HG03108 (cell line): ENCODE results near the gene CTNNA3.

Experiments used
- ATAC-seq: cut with Tn5 transposase; IDR thresholded peaks from one replicate; pipeline ENCODE4 v1.9.1; 2021; ENCODE audit warnings: moderate library complexity; ENCODE audit not compliant: unreplicated experiment

CTNNA3 gene

DNA sequence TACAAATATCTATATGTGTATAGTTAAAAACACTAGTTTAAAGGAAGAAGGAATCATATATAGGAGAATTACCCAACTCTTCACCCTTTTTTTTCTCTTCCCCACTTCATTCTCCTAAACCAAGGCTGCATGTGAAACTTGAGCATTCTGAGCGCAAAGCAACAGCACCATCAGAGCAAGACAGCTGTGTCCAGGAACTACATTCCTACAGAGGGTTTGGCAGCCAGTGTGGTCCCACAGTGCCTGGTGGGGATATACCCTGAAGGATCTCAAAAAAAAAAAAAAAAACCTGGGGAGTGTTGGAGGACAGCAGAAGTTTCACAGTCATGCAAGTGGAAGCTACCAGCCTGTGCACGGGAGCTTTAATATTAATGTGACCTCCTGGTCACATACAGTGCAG is 310.4 kb downstream of the CTNNA3 start:
- no peak for ATAC-seq

DNA sequence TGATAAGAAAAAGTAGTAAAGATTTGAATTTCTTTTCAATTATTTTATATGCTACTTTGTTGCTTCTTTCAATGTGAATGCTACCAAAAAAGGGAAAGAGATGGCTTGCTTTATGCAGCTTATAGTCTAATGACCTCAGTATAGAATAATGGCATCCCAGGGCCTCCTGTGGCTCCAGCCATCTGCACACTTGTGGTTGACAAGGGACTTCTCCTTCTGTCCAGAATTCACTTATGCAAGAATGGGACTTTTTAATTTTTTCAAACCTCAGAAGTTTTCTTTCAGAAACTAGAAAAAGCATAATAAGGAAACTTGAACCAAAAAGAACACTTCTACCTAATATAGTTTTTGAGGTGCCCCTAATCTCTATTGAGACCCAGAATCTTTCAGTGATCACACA is 310.9 kb downstream of the CTNNA3 start:
- no peak for ATAC-seq

DNA sequence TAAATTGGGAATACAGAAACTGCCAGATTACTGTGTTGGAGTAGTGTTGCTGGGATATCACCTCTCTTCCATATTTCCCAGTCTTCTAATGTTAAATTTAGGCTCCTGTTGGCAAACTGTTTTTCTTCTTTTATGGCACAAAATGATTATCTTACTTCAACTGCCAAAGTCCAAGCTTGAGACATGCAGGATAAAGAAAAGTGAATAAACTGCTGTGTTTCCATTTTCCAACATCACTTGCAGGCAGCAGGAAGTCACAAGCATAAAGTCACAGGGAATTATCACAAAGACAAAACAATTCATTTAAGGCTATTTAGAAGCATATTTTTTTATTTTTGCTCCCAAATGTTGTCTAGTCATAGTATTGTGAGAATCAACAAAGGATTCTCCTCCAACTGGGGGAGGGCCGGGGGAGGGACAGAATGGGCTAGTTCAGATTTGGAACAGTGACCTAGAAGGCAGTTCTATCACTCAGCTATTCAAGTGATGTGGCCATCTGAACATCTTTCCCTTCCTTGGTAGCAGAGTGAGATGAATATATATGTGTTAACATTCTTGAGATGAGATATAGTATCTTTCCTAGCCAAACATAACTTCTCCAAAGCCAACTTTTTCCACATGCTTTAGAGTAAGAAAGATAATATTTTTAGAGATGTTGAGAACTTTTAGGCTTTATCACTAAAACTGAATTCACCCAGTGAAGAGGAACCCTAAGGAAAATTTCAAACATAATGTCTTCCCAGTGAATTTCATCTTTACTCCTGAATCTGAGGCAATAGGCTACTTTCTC is 364.7 kb downstream of the CTNNA3 start:
- ATAC-seq: no peak

DNA sequence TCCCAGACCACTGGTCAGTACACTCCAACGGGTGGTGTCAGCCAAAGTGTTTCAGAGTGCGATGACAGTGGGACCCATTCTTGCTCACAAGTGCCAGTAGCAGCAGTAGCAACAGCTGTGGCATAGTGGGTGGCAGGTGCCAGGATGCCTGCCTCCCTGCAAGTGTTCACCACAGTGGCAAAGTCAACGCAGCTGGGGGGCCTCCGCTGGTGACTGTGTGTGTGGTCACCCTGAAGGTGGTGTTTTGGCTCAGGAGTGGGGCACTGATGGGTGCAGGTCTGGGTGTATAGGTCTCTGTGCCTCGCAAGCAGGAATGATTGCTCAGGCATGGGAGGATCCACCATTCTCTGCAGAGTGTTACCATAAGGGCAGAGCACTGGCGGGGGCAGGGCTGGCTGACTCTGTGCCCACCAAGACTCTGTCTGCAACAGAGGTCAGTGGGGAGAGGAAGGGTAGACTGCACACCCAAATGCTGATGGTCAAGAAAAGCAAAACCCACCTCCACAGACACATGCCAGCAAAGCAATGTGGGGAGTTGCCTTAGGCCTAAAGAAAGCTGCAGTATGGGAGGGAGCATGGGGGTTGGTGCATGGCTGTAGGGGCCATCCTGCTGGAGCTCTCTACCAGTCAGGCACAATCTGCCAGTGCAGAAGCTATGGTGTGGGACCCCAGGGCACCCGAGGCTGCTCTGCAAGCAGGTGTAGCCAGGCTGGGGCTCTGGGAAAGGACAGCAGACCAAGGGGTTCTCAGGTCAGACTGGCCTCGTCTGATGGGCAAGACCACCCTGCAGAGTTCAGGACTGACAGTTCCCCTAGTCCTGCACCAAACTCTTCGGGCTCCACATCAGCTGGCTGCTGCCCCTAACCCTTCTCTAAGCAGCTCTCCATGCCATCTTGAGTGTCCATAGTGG is 368.1 kb downstream of the CTNNA3 start:
- ATAC-seq: no peak

DNA sequence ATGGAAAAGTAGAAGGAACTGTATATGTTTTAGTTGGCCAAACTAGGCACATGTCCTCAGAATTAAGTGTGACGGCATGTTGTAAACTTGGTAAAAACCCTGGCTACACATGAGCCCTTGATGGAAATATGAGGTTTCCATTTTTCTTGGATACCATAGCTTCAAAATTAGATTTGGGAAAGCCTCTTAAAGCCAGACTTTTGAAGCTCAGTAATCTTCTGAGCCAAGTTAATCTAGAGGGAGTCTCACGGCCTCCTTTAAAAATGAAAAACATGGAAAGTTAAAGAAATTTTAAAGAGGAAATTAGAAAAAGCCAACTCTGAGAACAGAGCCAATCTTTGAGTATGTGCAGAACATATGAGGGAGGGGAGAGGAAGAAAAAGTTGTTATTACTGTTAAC is 376.0 kb downstream of the CTNNA3 start:
- ATAC-seq: no peak

DNA sequence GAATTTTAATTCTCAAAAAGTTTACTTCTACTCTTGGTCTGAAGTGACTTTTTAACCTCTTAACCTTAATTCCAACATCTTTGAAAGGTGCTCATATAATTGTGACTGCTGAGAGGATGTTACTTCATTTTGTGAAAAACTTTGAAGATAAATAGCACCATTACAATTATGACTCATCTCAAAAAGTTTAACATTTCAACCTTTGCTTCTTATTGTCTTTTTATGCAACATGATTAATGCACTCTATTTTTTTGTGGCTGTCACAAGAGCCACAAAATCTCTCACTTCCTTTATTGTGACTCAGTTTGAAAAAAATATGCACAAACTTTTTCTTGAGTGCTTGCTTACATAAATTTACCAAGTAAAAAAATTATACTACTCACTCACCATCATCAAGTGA is 387.1 kb downstream of the CTNNA3 start:
- no peak for ATAC-seq

DNA sequence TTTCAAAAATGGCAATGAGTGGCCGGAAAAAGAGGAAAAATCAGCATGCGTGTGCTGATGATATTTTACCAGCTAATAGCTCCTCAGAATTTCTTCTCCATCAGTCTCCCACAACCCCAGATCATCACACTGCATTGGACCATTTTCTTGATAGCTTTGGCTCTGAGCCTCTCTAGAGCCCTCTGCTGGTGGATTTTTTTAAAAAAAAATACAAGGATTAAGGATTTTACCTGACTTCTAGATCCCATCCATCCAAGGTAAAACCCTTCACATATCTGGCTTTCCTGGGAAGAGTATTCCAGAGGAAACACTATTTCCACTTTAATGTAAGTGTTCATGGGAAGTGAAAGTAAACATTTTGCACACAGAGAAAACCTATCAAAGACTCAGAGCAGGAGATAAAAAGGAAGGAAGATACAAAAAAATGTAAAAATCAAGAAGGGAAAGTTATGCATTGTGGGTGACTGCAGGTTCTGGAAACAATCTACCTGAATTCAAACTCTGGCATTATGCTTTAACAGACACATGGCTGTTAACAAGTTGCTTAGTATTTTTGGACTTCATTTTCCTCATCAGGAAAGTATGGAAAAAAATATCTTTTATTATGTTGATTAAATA is 389.3 kb downstream of the CTNNA3 start:
- no peak for ATAC-seq

DNA sequence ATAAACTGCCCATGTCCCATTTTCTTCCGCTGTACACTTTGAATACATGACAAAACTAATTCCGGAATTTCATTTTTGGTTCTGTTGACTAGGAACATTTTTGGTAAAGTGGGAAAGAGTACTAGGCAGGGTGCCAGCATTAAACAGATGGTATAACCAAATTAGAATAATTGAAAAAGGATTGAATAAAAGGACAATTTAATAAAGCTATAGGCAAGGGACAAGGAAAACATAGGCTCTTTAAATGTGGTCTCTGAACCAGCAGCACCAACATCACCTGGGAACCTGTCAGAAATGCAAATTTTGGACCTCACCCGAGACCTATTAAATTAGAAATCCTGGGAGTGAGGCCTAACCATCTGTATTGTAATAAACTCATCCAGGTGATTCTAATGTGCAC is 393.3 kb downstream of the CTNNA3 start:
- ATAC-seq: no peak

DNA sequence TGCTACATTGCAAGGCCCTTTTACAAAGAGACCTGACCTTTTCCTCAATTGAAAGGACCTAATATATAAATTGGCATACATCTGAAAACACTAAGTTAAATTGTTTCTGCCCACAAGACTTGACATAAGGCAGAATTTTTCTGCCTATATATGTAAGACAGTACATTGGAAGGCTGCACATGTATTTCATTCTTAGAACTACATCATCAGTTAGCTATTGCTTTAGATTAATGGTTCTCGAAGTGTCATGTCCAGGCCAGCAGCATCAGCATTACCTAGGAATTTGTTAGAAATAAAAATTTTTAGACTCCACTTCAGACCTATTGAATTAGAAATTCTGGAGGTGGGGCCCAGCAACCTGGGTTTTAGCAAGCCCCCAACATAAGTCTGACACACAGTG is 396.2 kb downstream of the CTNNA3 start:
- no peak for ATAC-seq

DNA sequence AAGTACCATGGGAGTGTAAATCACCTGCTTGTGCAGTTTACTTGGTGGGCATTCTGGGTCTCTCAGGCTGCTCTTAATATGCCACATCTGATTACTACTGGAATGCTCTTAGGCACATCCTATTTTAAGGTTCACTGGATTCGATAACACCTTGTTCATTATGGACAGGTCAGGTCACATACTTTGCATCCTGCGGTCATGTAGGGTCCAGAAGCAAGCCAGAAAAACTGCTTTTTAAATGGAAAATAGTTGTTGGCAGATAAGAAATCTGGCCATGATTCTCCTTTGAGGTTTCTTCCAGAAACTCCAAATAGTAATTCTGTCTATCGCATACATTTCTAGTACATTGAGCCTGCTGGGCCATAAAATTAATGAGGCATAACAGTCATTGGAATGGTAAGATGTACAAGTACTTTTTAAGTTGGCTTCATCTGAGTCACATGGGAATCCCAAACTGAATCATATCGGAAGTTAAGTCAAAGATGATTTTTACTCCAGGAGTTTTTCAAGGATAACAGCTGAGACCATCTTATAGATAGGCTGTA is 398.3 kb downstream of the CTNNA3 start:
- ATAC-seq: no peak

DNA sequence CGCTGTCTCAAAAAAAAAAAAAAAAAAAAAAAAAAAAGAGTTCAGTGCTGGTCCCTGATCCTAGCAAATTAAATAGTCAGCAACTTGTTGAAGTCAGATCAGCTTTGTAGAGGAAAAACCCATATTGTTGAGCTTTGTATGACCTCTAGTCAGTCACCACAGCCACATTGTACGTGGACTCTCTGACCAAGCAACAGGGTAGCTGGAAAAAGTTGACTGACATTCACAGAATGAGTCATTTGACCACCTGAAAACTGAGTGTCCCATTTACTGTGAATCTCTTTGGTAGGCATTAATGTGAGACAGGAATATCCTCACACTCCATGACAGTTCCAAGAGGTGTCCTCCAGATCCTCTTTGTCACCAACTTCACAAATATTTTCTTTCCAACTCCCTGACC is 399.1 kb downstream of the CTNNA3 start:
- no peak for ATAC-seq

DNA sequence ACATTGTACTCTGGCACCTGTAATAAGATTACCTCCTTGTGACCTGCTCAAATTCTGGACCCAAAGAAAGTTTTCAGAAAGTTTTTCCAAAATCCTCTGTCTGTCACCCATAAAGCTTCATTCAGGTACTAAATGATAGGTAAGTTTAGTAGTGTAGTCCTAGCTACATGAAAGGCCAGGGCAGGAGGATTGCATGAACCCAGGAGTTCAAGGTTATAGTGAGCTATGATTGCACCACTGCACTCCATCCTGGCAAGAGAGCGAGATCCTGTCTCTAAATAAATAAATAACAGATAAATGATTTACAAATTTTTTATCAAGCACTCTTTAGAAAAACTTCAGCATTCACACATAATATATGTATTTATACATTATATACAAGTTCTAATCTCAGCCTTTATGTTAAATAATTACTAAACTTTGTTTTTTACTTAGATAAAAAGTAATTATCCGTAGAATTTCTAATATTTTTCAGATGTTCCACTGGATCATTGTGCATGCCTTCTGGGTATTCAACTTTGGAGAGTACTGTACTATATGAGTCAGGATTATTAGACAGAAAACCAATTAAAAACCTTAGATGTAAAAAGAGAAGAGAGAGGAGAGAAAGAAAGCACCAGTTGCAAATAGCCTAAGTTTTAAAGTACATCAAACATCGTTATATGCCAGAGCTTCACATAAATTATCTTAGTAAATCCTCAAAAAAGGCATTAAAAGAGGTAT is 407.1 kb downstream of the CTNNA3 start:
- ATAC-seq: no peak

DNA sequence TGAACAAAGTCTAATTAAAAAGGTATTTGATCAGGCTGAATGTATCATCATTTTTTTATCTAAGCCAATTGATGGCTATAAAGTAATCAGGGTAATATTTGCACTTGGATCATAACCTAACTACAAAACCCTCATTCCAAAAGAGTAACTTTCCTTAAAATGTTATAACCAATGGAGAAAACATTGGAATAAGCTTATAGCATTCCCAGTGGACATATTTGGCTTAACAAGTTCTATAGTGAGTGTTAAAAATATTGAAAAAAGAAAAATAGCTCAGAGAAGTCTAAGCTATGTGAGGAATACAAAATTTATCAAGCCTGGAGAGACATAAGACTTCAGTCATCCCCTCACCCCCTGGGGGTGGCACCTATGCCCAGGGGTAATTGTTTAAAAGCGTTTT is 411.4 kb downstream of the CTNNA3 start:
- ATAC-seq: no peak

DNA sequence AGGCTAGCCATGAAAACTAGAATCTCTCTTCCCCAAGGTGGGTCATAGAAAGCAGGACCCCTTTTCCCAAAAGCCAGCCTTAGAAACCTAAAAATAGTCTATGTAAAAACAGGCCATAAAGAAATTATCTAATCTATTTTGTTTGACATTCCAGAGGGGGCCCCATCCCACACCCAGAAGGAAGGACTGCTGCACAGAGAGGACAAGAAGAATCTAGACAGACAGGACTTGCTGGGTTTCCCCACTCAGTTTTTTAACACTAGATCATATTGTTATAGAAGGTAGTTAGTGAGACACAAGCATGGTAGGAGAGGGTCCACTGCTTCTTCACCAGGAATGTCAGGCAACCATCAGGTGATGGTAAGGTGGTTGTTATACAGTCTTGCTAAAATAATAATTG is 413.1 kb downstream of the CTNNA3 start:
- ATAC-seq: no peak

DNA sequence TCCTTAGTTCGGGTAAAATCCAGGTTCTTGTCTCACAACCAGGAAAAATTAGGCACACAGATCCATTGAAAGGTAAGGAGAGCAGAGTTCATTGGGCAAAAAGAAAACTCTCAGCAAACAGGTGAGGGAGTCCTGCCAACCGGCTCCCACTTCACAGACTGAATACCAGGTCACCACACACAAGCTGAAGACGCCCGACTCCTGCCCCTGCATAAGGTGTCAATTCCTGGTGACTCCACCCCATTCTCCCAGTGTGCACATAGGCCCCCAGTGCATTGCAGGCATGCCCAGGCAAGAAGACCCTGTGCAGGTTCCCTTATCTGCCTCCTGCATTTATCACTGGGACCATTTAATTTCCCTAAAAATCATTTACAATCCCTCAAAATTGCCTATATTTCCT is 415.6 kb downstream of the CTNNA3 start:
- ATAC-seq: no peak

DNA sequence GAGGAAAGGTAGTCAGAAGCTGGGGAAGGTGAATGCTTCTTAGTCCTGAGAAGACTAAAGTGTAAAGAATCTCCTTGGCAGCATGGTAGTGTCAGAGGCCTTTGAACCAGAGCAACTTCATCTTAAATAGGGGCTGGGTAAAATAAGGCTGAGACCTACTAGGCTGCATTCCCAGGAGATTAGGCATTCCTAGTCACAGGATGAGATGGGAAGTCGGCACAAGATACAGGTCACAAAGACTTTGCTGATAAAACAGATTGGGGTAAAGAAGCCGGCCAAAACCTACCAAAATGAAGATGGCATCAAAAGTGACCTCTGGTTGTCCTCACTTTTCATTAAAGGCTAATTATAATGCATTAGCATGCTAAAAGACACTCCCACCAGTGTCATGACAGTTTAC is 418.6 kb downstream of the CTNNA3 start:
- no peak for ATAC-seq

DNA sequence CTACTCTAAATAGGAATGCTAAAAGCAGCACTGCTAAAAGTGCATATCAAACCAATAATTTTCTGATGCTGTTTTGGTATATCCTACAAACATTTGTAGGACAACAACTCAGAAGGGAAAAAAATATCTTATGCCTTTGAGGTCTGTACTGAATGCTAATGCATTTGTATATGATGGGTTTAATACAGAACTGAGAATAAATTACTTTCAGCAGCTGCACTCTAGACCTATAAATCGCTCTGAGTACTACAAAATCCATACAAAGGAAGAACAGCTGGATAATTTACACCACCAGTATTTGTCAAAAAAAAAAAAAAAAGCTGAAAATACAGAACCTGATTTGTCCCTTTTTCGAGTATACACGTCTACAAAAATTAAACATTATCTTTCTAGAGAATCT is 426.2 kb downstream of the CTNNA3 start:
- no peak for ATAC-seq

DNA sequence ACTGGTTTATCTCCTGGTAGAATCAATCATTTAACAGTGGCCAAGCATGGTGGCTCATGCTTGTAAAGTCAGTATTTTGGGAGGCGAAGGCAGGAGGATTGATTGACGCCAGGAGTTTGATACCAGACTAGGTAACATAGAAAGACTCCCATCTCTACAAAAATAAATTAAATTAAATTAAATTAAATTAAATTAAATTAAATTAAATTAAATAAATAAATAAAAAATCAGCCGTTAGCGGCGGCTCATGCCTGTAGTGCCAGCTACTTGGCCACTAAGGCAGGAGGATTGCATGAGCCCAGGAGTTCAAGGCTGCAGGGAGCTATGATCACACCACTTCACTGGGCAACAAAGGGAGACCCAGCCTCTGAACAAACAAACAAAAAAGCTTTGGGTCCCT is 427.8 kb downstream of the CTNNA3 start:
- no peak for ATAC-seq

DNA sequence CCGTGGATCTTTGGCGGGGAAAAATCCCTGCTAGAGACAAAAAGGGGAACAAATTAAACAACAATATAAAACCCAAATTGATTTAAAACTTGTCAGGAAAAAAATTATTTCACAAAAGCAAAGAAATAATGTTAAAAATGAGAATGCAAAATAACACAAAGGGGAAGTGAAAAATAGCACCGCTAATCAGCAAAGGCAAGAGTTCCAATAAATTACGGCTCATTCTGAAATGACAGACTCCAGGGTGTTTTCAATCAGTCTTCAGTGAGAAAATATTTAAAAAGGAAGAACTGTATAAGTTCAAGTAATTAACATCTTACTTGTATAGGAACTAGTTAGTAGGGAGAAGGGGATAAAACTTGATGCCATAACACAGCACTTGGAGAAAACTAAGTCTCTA is 433.3 kb downstream of the CTNNA3 start:
- no peak for ATAC-seq

DNA sequence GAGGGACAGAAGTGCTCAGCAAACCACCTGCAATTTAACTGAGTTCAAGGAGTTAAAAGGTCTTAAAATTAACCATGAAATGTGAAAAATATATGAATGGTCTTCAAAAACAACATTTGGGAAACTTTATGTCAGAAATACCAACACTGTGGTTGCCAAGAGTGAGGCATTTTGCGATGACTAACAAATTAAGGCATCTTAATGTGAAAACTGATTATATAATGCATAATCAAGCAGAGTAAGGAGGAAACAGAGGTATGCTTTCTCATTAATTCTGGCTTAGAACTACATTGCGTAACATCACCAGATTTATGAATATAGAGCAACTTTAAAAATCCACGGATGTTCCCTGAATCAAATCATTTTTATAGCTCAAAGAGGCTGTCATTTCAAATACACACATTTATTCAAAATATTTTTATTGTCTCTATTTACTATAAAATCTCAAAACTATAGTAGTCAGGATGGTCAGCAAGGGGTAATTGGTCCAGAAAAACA is 434.6 kb downstream of the CTNNA3 start:
- no peak for ATAC-seq
